T-helper 2 cell (primary cell): Measurements from ENCODE around the gene PCDHGC5.
A peak's percentile ranks its signal among the peaks of the same experiment; 100 is the strongest.

Experiments
- DNase-seq, 5 experiments: peaks; one replicate each; pipeline versions ENCODE4 v3.0.0 to v3.0.0-alpha.2; 2012 to 2022
- total RNA-seq, 2 donors: gene quantifications; one replicate each; lab custom pipeline; 2026; lab: John Stamatoyannopoulos, UW

PCDHGC5 gene
- 0 to 0.07 reads per million in 2 donors for total RNA-seq

DNA sequence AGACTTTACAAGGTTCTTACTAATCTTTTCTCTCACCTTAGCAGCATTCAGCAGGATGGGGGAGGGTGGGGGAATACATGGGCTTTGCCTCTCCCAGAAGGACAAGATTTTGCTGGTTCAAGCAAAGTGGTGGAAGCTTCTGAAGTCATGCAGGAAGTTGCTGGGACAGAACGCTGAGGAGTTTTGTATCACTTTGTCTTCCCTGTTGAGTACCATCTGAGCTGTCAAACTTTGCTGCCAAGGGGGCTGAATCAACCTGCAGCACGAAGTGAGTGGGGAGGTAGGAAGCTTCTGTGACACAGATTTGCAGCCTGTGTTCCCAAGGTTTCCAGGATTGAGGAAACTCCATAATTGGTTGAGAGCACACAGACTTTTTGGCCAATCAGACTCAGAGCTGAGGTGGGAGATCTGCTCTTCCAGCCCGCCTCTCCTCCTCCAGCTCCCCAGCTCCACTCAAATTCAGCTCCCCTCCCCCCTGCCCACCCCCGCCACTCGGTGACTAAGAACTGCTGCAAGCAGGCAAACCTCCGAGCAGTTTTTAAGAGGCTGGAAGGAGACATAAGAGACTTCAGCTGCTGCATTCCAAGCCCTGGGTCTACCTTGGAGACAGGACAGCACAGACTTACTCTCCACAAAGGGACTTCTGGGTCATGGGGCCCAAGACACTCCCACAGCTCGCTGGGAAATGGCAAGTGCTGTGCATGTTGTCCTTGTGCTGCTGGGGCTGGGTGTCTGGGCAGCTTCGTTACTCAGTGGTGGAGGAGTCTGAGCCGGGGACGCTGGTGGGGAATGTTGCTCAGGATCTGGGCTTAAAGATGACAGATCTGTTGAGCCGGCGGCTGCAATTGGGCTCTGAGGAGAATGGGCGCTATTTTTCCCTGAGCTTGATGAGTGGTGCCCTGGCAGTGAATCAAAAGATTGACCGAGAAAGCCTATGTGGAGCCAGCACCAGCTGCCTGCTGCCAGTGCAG lies at the start of gene PCDHGC5:
PCDHGC5 (plus strand) TSS at position 491 of the 971 bp plus-strand sequence; CDS start at position 651, 160 bp downstream.
- no peak for DNase-seq

DNA sequence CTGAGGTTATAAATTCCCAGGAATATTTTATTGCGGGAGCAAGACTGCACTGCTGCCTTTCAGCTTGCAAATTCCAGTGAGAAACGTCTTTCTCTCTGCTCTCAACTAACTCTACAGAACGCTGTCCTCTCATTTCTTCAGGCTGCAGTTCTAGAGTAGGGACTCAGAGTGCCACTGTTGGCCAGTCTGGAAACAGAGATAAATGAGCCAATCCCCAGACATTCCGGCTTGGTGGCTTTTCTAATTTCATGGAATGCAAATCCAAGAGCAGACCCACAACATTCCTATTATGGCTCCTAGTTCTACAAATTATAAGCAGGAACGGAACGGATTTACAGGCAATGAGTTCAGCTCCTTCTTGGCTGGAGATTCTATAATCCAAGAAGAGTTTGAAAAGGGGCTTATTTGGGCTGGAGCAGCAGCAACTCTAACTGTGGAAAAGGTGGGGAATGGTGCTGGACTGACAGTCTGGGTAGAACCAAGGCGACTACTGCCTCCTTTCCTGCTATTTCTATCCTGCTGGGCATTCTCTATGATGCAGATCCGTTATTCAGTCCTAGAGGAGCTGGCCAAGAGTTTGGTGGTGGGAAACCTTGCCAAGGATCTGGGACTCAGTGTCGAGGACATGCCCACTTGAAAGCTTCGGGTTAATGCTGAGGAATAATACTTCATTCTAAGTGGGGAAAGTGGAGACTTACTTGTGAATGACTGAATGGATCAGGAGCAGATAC lies 49.3 kb upstream of the PCDHGC5 start:
- no peak for DNase-seq

DNA sequence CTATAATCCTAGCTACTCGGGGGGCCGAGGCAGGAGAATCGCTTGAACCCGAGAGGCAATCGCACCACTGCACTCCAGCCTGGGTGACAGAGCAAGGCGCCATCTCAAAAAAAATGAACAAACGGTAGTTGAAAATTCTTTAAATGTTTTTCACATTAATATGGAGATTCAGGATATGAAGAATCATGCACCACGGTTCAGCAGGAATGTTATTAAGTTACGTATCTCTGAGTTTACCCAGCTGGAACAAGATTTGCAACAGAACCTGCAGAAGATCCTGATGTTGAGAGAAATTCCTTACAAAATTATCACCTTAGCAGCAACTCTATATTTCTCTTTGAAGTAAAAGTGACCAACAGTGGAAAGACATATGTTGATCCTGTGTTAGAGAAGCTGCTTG lies 48.5 kb upstream of the PCDHGC5 start:
- no peak for DNase-seq

DNA sequence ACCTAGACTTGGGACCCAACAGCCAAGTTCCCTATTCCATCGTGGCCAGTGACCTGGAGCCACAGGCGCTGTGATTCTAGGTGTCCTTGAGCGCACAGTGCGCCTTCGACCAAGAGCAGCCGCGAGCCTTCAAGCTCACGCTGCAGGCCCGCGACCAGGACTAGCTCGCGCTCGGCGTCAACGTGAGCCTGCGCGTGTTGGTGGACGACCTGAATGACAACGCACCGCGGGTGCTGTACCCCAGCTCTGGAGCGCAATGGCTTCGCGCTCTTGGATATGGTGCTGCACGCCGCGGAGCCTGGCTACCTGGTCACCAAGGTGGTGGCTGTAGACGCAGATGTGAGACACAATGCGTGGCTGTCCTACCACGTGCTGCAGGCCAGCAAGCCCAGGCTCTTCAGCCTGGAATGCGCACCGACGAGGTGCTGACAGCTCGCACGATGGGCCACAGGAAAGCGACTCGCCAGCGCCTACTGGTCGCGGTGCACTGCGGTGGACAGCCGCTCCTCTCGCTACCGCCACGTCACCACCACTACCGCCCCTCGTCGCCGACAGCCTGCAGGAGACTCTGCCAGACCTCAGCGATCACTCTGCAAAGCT lies 47.2 kb upstream of the PCDHGC5 start:
- DNase-seq, result no peak

DNA sequence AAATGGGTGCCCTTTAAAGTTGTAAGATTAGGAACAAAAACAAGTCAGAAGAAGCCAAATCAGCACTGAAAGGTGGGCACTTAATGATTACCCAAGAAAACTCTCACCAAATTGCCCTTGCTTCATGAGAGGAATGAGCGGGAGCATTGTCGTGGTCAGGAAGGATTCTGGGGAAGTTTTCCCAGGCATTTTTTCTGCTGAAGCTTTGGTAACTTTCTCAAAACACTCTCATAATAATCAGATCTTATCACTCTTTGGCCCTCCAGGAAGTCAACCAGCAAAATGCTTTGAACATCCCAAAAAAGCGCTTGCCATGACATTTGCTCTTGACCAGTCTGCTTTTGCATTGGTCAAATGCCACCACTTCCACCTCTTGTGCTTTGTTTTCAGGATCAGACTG lies 23.5 kb upstream of the PCDHGC5 start:
- DNase-seq, result no peak

- DNase-seq, result peak in 2 of 5 experiments; percentile 19 to 38
Measured at GRCh38 chr5:141475625-141476131, 13.2 kb upstream of the PCDHGC5 start, which contains the start of gene PCDHGC3. TSS of gene PCDHGC3 (plus strand) at chr5:141475966. CDS start at chr5:141476117, 151 bp downstream.

DNA sequence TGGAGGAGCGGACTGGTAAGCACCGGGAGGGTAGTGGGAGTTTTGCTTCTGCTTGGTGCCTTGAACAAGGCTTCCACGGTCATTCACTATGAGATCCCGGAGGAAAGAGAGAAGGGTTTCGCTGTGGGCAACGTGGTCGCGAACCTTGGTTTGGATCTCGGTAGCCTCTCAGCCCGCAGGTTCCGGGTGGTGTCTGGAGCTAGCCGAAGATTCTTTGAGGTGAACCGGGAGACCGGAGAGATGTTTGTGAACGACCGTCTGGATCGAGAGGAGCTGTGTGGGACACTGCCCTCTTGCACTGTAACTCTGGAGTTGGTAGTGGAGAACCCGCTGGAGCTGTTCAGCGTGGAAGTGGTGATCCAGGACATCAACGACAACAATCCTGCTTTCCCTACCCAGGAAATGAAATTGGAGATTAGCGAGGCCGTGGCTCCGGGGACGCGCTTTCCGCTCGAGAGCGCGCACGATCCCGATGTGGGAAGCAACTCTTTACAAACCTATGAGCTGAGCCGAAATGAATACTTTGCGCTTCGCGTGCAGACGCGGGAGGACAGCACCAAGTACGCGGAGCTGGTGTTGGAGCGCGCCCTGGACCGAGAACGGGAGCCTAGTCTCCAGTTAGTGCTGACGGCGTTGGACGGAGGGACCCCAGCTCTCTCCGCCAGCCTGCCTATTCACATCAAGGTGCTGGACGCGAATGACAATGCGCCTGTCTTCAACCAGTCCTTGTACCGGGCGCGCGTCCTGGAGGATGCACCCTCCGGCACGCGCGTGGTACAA lies 12.6 kb upstream of the PCDHGC5 start:
- peak in 1 of 5 experiments; percentile 27 for DNase-seq

DNA sequence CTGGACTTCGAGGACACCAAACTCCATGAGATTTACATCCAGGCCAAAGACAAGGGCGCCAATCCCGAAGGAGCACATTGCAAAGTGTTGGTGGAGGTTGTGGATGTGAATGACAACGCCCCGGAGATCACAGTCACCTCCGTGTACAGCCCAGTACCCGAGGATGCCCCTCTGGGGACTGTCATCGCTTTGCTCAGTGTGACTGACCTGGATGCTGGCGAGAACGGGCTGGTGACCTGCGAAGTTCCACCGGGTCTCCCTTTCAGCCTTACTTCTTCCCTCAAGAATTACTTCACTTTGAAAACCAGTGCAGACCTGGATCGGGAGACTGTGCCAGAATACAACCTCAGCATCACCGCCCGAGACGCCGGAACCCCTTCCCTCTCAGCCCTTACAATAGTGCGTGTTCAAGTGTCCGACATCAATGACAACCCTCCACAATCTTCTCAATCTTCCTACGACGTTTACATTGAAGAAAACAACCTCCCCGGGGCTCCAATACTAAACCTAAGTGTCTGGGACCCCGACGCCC lies 11.8 kb upstream of the PCDHGC5 start:
- no peak for DNase-seq

DNA sequence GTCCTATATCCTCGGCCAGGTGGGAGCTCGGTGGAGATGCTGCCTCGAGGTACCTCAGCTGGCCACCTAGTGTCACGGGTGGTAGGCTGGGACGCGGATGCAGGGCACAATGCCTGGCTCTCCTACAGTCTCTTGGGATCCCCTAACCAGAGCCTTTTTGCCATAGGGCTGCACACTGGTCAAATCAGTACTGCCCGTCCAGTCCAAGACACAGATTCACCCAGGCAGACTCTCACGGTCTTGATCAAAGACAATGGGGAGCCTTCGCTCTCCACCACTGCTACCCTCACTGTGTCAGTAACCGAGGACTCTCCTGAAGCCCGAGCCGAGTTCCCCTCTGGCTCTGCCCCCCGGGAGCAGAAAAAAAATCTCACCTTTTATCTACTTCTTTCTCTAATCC lies 11.1 kb upstream of the PCDHGC5 start:
- no peak for DNase-seq

DNA sequence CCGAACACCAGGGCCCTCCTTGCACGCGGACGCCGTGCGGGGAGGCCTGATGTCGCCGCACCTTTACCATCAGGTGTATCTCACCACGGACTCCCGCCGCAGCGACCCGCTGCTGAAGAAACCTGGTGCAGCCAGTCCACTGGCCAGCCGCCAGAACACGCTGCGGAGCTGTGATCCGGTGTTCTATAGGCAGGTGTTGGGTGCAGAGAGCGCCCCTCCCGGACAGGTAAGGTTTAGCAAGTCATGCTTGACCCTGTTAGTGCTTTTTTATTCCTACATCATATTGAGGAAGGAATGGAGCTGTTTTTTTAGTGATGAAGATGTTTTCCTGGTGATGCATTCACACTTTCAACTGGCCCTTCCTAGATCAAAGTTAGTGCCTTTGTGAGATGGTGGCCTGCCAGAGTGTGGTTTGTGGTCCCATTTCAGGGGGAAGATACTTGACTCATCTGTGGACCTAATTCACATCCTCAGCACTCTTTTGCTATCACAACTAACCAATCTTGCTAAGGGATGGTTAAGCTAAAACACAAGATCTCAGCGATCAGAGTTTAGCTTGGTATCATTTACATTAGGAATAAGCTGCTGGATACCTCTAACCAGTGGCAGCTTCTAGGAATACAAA lies 10.4 kb upstream of the PCDHGC5 start:
- peak in 1 of 5 experiments; percentile 53 for DNase-seq

DNA sequence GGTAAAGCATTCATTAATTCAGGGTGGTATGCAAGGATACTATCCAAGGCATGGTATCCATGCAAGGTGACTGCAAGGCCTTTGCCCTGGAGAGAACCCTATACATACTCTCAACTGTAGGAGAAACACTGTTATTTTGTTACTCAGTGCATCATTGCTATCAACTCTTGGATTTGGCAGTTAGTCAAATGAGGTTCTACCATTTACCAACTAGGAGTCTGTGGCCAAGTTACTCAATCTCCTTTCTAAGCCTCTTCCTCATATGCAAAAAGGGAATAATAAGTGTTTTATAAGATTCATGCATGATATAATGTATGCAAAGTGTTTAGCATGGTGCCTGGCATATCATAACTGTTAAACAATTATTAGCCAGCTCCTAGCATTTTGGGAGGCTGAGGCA lies 9.1 kb upstream of the PCDHGC5 start:
- no peak for DNase-seq

DNA sequence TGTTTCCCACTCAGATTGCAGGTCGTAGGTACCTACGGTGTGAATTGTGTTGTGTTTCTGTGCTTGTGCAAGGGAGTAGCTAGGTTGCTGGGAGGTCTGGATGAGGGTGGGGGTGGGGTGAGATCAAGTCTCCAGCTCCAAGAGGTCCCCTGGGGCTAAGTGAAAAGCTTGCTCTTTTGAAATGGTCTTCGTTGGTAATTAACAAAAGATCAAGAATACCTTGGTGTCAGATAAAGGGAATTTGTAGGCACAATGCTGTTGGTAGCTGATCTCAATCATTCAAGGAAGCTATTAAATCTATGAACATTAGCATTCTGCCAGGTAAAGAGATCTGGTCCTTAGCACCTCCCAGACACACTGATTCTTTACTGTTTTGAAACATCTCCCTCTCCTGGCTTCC lies 5.0 kb upstream of the PCDHGC5 start:
- no peak for DNase-seq

DNA sequence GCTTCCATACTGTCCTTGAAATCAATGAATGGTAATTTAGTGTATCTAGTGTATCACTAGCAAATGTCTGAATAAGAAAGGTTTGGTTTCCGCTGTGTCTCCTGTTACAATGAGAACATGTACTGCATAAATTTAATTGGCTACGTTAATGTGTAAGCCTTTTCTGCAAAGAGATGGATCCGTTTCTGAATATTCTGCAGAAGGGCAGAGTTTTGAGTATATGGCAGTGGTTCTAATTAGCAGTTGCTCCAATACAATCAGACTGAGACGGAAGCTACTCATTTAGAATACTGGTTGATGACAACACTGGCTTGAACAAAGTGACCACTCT lies 4.6 kb upstream of the PCDHGC5 start:
- DNase-seq, result no peak

DNA sequence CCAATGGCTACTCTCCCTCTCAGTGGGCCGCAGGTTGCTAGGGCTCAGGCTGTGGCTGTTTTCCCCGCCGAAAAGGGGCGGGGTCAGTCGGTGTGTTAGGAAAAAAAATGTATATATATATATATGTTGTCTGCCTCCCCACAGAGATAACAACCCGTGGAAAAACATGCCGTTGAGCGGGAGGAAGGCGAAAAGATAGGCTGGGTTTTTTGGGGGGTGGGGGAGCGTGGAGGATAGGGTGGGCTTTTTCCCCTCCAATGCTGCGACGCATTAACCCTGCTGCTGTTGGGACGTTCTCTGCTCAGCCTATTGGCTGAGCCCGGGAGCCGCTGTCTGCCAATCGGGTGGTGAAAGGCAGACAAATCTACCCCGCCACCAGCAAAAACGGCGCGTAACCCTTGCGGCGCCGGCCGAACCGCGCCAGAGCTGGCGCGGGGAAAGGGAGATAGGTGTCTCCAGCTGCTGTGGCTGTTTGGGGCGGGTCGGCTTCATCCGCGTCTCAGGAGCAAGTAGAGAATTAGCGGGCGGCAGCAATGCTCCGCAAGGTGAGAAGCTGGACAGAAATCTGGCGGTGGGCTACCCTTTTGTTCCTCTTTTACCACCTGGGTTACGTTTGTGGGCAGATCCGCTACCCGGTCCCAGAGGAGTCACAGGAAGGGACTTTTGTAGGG lies 4.1 kb upstream of the PCDHGC5 start, which contains the start of gene PCDHGC4:
PCDHGC4 (plus strand) TSS at position 390 of the 671 bp plus-strand sequence; CDS start at position 534, 144 bp downstream.
- no peak for DNase-seq

DNA sequence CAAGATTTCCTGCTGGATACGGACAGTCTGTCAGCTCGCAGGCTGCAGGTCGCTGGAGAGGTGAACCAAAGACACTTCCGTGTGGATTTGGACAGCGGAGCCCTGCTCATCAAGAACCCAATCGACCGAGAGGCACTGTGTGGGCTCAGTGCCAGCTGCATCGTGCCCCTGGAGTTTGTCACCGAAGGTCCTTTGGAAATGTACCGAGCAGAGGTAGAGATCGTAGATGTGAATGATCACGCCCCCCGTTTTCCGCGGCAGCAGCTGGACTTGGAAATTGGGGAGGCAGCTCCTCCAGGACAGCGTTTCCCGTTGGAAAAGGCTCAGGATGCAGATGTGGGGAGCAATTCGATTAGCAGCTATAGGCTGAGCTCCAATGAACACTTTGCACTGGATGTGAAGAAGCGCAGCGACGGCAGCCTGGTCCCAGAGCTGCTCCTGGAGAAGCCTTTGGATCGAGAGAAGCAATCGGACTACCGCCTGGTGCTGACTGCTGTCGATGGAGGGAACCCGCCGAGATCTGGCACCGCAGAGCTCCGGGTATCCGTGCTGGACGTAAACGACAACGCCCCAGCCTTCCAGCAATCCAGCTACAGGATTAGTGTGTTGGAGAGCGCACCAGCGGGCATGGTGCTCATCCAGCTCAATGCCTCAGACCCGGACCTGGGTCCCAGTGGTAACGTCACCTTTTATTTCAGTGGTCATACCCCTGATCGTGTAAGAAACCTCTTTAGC lies 3.4 kb upstream of the PCDHGC5 start:
- DNase-seq, result no peak

GRCh38 chr5:141486091-141486490 lies 2.8 kb upstream of the PCDHGC5 start:
- DNase-seq, result no peak

GRCh38 chr5:141487131-141487530 lies 1.8 kb upstream of the PCDHGC5 start:
- DNase-seq, result no peak

DNA sequence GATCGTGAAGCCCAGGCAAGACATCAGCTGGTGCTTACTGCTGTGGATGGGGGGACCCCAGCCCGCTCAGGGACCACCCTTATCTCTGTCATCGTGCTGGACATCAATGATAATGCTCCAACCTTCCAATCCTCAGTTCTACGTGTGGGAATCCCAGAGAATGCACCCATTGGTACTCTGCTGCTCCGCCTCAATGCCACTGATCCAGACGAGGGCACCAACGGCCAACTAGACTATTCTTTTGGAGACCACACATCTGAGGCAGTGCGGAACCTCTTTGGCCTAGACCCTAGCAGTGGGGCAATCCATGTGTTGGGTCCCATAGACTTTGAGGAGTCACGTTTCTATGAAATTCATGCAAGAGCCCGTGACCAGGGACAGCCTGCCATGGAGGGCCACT lies 960 bp downstream of the PCDHGC5 start:
- no peak for DNase-seq

DNA sequence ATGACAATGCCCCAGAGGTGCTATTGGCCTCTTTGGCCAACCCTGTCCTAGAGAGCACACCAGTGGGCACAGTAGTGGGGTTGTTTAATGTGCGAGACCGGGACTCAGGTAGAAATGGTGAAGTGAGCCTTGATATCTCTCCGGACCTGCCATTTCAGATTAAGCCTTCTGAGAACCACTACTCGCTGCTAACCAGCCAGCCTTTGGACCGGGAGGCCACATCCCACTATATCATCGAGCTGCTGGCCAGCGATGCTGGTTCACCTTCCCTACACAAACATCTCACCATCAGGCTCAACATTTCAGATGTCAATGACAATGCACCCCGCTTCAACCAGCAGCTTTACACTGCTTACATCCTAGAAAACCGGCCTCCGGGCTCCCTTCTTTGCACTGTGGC lies 1.4 kb downstream of the PCDHGC5 start:
- no peak for DNase-seq

GRCh38 chr5:141490771-141491170 lies 1.9 kb downstream of the PCDHGC5 start:
- no peak for DNase-seq
